ENCODE measurements around the gene TRIM38.
"Not testable (repeated sequence)": the region's sequence is repeated elsewhere in the genome, so short reads cannot be mapped to it uniquely, and the experiment has no call there.

DNA sequence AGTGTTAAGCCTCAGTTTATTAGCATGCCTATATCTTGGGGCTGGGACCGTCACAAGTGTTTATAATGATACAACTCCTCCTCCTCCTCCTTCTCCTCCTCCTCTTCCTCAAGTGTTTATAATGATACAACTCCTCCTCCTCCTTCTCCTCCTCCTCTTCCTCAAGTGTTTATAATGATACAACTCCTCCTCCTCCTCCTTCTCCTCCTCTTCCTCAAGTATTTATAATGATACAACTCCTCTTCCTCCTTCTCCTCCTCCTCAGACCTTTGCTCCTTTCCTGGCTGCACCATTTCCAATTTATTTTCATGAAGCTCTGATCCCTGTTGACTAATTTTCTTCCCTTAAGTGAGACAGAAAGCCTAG, 44.3 kb downstream of the TRIM38 start:
- TF ChIP-seq EP300, POLR2A (IDR thresholded peaks at IDR 0.05): not testable (repeated sequence)
- TF ChIP-seq, protein P1, sequence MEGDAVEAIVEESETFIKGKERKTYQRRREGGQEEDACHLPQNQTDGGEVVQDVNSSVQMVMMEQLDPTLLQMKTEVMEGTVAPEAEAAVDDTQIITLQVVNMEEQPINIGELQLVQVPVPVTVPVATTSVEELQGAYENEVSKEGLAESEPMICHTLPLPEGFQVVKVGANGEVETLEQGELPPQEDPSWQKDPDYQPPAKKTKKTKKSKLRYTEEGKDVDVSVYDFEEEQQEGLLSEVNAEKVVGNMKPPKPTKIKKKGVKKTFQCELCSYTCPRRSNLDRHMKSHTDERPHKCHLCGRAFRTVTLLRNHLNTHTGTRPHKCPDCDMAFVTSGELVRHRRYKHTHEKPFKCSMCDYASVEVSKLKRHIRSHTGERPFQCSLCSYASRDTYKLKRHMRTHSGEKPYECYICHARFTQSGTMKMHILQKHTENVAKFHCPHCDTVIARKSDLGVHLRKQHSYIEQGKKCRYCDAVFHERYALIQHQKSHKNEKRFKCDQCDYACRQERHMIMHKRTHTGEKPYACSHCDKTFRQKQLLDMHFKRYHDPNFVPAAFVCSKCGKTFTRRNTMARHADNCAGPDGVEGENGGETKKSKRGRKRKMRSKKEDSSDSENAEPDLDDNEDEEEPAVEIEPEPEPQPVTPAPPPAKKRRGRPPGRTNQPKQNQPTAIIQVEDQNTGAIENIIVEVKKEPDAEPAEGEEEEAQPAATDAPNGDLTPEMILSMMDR (IDR thresholded peaks at IDR 0.05), result not testable (repeated sequence)

Measured in suprapubic skin (tissue), 3 donors.